ENCODE data around the gene AP2A1.
"Not testable (repeated sequence)": the region's sequence is repeated elsewhere in the genome, so short reads cannot be mapped to it uniquely, and the experiment has no call there.

Gene AP2A1

DNA sequence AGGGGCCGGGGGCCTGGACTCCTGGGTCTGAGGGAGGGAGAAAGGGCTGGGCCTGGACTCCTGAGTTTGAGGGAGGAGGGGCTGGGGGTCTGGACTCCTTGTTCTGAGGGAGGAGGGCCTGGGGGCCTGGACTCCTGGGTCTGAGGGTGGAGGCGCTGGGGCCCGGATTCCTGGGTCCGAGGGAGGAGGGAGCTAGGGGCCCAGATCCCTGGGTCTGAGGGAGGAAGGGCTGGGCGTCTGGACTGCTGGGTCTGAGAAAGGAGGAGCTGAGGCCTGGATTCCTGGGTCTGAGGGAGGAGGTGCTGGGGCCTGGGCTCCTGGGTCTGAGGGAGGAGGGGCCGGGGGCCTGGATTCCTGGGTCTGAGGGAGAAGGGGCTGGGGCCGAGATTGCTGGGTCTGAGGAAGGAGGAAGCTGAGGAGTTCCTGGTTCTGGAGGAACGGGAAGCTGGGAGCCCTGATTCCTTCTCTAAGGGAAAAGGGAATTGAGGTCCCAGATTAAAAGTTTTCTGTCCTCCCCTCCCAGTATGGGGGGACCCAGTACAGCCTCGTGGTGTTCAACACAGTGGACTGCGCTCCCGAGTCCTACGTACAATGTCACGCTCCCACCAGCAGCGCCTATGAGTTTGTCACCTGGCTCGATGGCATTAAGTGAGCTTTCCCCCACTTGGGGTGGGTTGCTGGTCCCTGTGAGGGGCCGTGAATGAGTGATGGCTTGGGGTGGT is 52.0 kb downstream of the AP2A1 start:
- Histone ChIP-seq H3K14ac (ENCODE audit: low read length in 2 of 2) (peak overlapping the region in 1 of 2 experiments; percentile 11), H2AFZ (ENCODE audit: low read depth, low read length) (peak overlapping the region; percentile 21), H2BK5ac (ENCODE audit: low read depth, low read length, poor library complexity, severe bottlenecking) (no peak overlapping the region), H4K8ac (ENCODE audit: low read length) (no peak overlapping the region), H3K4ac (ENCODE audit: low read depth in 1 of 2, low read length in 2 of 2) (peak overlapping the region; percentile 46 to 92), H3K23ac (ENCODE audit: low read length in 2 of 2) (no peak overlapping the region), H2BK12ac (ENCODE audit: low read length in 2 of 2) (peak overlapping the region in 1 of 2 experiments; percentile 52), H3K4me3 (ENCODE audit: insufficient read depth in 1 of 2, low read depth in 1 of 2, low read length in 2 of 2) (peak overlapping the region; percentile 76 to 99), H3K9ac (ENCODE audit: low read length) (peak overlapping the region; percentile 99), H4K91ac (ENCODE audit: low read length) (peak overlapping the region; percentile 34), H3K4me1 (ENCODE audit: control insufficient read depth, insufficient read depth, low read depth, low read length) (peaks cover 11% of the 10 kb centered on the region), H2BK15ac (ENCODE audit: low read depth, poor library complexity, severe bottlenecking) (no peak overlapping the region), H2BK120ac (ENCODE audit: low read depth, low read length) (peak overlapping the region; percentile 42), H3K18ac (ENCODE audit: low read depth in 1 of 2, low read length in 2 of 2) (peak overlapping the region; percentile 85 to 93), H2AK5ac (ENCODE audit: low read length, severe bottlenecking) (peak overlapping the region; percentile 10), H3K27ac (ENCODE audit: low read length, poor library complexity, severe bottlenecking) (no peak overlapping the region), H3K9me3 (ENCODE audit: control insufficient read depth, low read length) (no peaks in the 10 kb centered on the region), H3K79me1 (replicated peaks; ENCODE audit: low read length, poor library complexity, severe bottlenecking) (peaks cover 22% of the 10 kb centered on the region), H3K4me2 (ENCODE audit: low read length, poor library complexity, severe bottlenecking) (peak overlapping the region; percentile 91), H3K36me3 (ENCODE audit: control insufficient read depth in 1 of 2, insufficient read depth in 2 of 2, low read depth in 1 of 2, low read length in 2 of 2) (peaks cover 20 to 22% of the 10 kb centered on the region in 2 experiments), H3K27me3 (ENCODE audit: control insufficient read depth in 1 of 2, insufficient read depth in 1 of 2, low read length in 2 of 2) (no peaks in the 10 kb centered on the region)
- peak; percentile 42 for DNase-seq
- 47% methylated on average over 16 of the region's 16 CpGs for WGBS

DNA sequence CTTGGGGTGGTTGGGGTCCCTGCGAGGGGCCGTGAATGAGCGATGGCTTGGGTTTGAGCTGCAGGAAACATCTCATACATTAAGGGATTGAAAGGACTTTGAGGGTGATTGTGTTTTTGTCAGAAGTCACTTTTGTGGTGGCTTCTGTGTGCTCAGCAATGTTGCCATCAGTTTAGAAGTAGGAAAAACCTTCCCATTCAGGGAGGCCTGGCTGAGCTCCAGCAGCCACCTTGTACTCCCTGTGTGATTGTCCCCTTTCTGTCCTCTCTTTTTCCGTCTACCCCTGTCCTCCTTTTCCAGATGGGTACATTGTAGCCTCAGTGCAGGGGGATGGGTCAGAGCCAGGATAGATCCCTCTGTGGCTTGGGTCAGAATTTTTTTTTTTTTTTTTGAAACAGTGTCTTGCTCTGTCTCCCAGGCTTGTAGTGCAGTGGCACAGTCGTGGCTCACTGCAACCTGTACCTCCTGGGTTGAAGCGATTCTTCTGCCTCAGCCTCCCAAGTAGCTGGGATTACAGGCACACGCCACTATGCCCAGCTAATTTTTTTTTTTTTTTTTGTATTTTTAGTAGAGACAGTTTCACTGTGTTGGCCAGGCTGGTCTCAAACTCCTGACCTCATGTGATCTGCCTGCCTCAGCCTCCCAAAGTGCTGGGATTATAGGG is 52.8 kb downstream of the AP2A1 start:
- not testable (repeated sequence) for H2AK5ac ChIP-seq (ENCODE audit: low read length, severe bottlenecking); H2BK120ac ChIP-seq (ENCODE audit: low read depth, low read length); H3K27me3 ChIP-seq (ENCODE audit: control insufficient read depth in 1 of 2, insufficient read depth in 1 of 2, low read length in 2 of 2); H4K8ac ChIP-seq (ENCODE audit: low read length); H3K27ac ChIP-seq (ENCODE audit: low read length, poor library complexity, severe bottlenecking); H4K91ac ChIP-seq (ENCODE audit: low read length); H2BK15ac ChIP-seq (ENCODE audit: low read depth, poor library complexity, severe bottlenecking); H3K9me3 ChIP-seq (ENCODE audit: control insufficient read depth, low read length); H3K4ac ChIP-seq (ENCODE audit: low read depth in 1 of 2, low read length in 2 of 2); H3K18ac ChIP-seq (ENCODE audit: low read depth in 1 of 2, low read length in 2 of 2); H2AFZ ChIP-seq (ENCODE audit: low read depth, low read length); DNase-seq; H2BK12ac ChIP-seq (ENCODE audit: low read length in 2 of 2); H2BK5ac ChIP-seq (ENCODE audit: low read depth, low read length, poor library complexity, severe bottlenecking); H3K23ac ChIP-seq (ENCODE audit: low read length in 2 of 2)
- Histone ChIP-seq H3K36me3 (ENCODE audit: control insufficient read depth in 1 of 2, insufficient read depth in 2 of 2, low read depth in 1 of 2, low read length in 2 of 2) (peaks cover 25 to 27% of the 10 kb centered on the region in 2 experiments), H3K9ac (ENCODE audit: low read length) (peak overlapping the region; percentile 99), H3K4me2 (ENCODE audit: low read length, poor library complexity, severe bottlenecking) (peak overlapping the region; percentile 91), H3K4me3 (ENCODE audit: insufficient read depth in 1 of 2, low read depth in 1 of 2, low read length in 2 of 2) (peak overlapping the region in 1 of 2 experiments; percentile 99), H3K4me1 (ENCODE audit: control insufficient read depth, insufficient read depth, low read depth, low read length) (peaks cover 11% of the 10 kb centered on the region), H3K14ac (ENCODE audit: low read length in 2 of 2) (peak overlapping the region in 1 of 2 experiments; percentile 11), H3K79me1 (replicated peaks; ENCODE audit: low read length, poor library complexity, severe bottlenecking) (peaks cover 27% of the 10 kb centered on the region)
- 93% methylated on average over 5 of the region's 7 CpGs for WGBS

DNA sequence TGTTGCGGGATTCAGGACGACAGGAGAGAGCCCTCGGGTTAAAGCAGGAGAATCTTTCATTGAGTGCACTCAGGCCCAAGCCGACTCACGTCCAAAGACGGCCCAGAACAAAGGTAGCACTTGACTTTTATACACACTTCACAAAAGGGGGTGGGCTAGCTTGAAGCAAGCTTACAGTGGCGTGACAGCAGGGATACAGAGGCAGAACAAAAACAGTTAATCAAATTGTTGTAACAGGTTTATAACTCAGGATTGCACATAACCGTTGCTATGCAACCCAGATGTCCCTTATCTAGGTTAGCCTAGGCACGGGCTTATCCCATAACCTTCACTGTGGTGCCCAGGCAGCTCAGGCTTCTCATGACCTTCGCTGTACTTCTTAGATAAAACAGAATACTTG is 53.3 kb downstream of the AP2A1 start:
- H3K4me3 ChIP-seq (ENCODE audit: insufficient read depth in 1 of 2, low read depth in 1 of 2, low read length in 2 of 2), result no peak overlapping the region
- no peak overlapping the region for H3K14ac ChIP-seq (ENCODE audit: low read length in 2 of 2)
- H3K27me3 ChIP-seq (ENCODE audit: control insufficient read depth in 1 of 2, insufficient read depth in 1 of 2, low read length in 2 of 2), result no peaks in the 10 kb centered on the region
- H3K4ac ChIP-seq (ENCODE audit: low read depth in 1 of 2, low read length in 2 of 2), result no peak overlapping the region
- peak; percentile 45 for DNase-seq
- no peak overlapping the region for H3K23ac ChIP-seq (ENCODE audit: low read length in 2 of 2)
- peaks cover 29% of the 10 kb centered on the region for H3K79me1 ChIP-seq (replicated peaks; ENCODE audit: low read length, poor library complexity, severe bottlenecking)
- no peak overlapping the region for H4K8ac ChIP-seq (ENCODE audit: low read length)
- H2BK5ac ChIP-seq (ENCODE audit: low read depth, low read length, poor library complexity, severe bottlenecking), result no peak overlapping the region
- H2BK15ac ChIP-seq (ENCODE audit: low read depth, poor library complexity, severe bottlenecking), result no peak overlapping the region
- no peaks in the 10 kb centered on the region for H3K9me3 ChIP-seq (ENCODE audit: control insufficient read depth, low read length)
- H3K4me2 ChIP-seq (ENCODE audit: low read length, poor library complexity, severe bottlenecking), result no peak overlapping the region
- no peak overlapping the region for H3K18ac ChIP-seq (ENCODE audit: low read depth in 1 of 2, low read length in 2 of 2)
- no peak overlapping the region for H4K91ac ChIP-seq (ENCODE audit: low read length)
- H2BK12ac ChIP-seq (ENCODE audit: low read length in 2 of 2), result no peak overlapping the region
- no peak overlapping the region for H2AFZ ChIP-seq (ENCODE audit: low read depth, low read length)
- no peak overlapping the region for H3K27ac ChIP-seq (ENCODE audit: low read length, poor library complexity, severe bottlenecking)
- no peak overlapping the region for H2BK120ac ChIP-seq (ENCODE audit: low read depth, low read length)
- 82% methylated on average over 9 of the region's 10 CpGs for WGBS
- no peak overlapping the region for H2AK5ac ChIP-seq (ENCODE audit: low read length, severe bottlenecking)
- peak overlapping the region; percentile 99 for H3K9ac ChIP-seq (ENCODE audit: low read length)
- peaks cover 25 to 27% of the 10 kb centered on the region in 2 experiments for H3K36me3 ChIP-seq (ENCODE audit: control insufficient read depth in 1 of 2, insufficient read depth in 2 of 2, low read depth in 1 of 2, low read length in 2 of 2)
- peaks cover 11% of the 10 kb centered on the region for H3K4me1 ChIP-seq (ENCODE audit: control insufficient read depth, insufficient read depth, low read depth, low read length)

DNA sequence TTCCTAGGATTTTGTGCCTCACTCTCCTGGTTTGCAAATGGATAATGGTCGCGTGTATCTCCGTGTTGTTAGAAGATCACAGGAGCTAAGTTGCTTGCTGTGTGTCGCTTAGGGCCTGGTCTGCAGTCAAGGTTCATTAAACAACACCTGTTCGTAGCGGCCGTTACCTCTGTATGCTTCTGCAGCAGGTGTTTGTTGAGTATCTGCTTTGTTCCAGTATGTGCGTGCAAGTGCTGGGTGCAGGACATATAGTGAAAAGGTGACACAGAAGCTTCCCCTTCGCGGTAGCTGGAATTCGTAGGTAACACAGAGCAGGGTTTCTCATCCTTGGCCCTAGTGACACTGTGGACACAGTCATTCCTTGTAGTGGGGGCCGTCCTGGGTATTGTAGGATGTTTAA is 56.7 kb downstream of the AP2A1 start:
- Histone ChIP-seq H3K4ac (ENCODE audit: low read depth in 1 of 2, low read length in 2 of 2) (no peak overlapping the region), H2BK5ac (ENCODE audit: low read depth, low read length, poor library complexity, severe bottlenecking) (no peak overlapping the region), H3K4me2 (ENCODE audit: low read length, poor library complexity, severe bottlenecking) (no peak overlapping the region), H3K79me1 (replicated peaks; ENCODE audit: low read length, poor library complexity, severe bottlenecking) (peaks cover 47% of the 10 kb centered on the region), H3K14ac (ENCODE audit: low read length in 2 of 2) (no peak overlapping the region), H3K36me3 (ENCODE audit: control insufficient read depth in 1 of 2, insufficient read depth in 2 of 2, low read depth in 1 of 2, low read length in 2 of 2) (peaks cover 37 to 50% of the 10 kb centered on the region in 2 experiments), H3K9me3 (ENCODE audit: control insufficient read depth, low read length) (no peaks in the 10 kb centered on the region), H4K8ac (ENCODE audit: low read length) (no peak overlapping the region), H3K27me3 (ENCODE audit: control insufficient read depth in 1 of 2, insufficient read depth in 1 of 2, low read length in 2 of 2) (no peaks in the 10 kb centered on the region), H3K9ac (ENCODE audit: low read length) (no peak overlapping the region), H2AFZ (ENCODE audit: low read depth, low read length) (no peak overlapping the region), H3K27ac (ENCODE audit: low read length, poor library complexity, severe bottlenecking) (no peak overlapping the region), H3K4me1 (ENCODE audit: control insufficient read depth, insufficient read depth, low read depth, low read length) (peaks cover 16% of the 10 kb centered on the region), H3K23ac (ENCODE audit: low read length in 2 of 2) (no peak overlapping the region), H2BK120ac (ENCODE audit: low read depth, low read length) (no peak overlapping the region), H3K4me3 (ENCODE audit: insufficient read depth in 1 of 2, low read depth in 1 of 2, low read length in 2 of 2) (no peak overlapping the region), H2BK15ac (ENCODE audit: low read depth, poor library complexity, severe bottlenecking) (no peak overlapping the region), H2BK12ac (ENCODE audit: low read length in 2 of 2) (no peak overlapping the region), H3K18ac (ENCODE audit: low read depth in 1 of 2, low read length in 2 of 2) (no peak overlapping the region), H2AK5ac (ENCODE audit: low read length, severe bottlenecking) (no peak overlapping the region), H4K91ac (ENCODE audit: low read length) (no peak overlapping the region)
- 95% methylated on average over 12 of the region's 12 CpGs for WGBS
- no peak for DNase-seq

All from mesenchymal stem cell (in vitro differentiated cells and primary cell).